Fibroblast of peridontal ligament (primary cell): ENCODE measurements around the gene XCL1.
A peak's percentile ranks its signal among the peaks of the same experiment; 100 is the strongest.
"Not testable (repeated sequence)": the region's sequence is repeated elsewhere in the genome, so short reads cannot be mapped to it uniquely, and the experiment has no call there.

Source experiments
- DNase-seq: peaks from one replicate; pipeline ENCODE4 v3.0.0-alpha.2; 2010; ENCODE audit errors: extremely low read depth

Gene XCL1

GRCh38 chr1:168567568-168567967 is 8.8 kb upstream of the XCL1 start:
- DNase-seq: no peak

- no peak for DNase-seq
Measured at GRCh38 chr1:168568346-168568745, 8.1 kb upstream of the XCL1 start.

GRCh38 chr1:168570652-168571051 is 5.8 kb upstream of the XCL1 start:
- no peak for DNase-seq

GRCh38 chr1:168572633-168573032 is 3.8 kb upstream of the XCL1 start:
- no peak for DNase-seq

GRCh38 chr1:168574234-168574633 is 2.2 kb upstream of the XCL1 start:
- peak; percentile 55 for DNase-seq

GRCh38 chr1:168578531-168579185 is 2.3 kb downstream of the XCL1 start:
- DNase-seq: not testable (repeated sequence)

- DNase-seq: not testable (repeated sequence)
Measured at GRCh38 chr1:168580290-168580689, 3.9 kb downstream of the XCL1 start.

GRCh38 chr1:168580991-168581390 is 4.6 kb downstream of the XCL1 start:
- DNase-seq: not testable (repeated sequence)

GRCh38 chr1:168581817-168582572 is 5.6 kb downstream of the XCL1 start:
- no peak for DNase-seq

- DNase-seq: peak; percentile 27
Measured at GRCh38 chr1:168582688-168583336, 6.4 kb downstream of the XCL1 start.

GRCh38 chr1:168583571-168583970 is 7.2 kb downstream of the XCL1 start:
- no peak for DNase-seq

- no peak for DNase-seq
Measured at GRCh38 chr1:168585191-168585590, 8.8 kb downstream of the XCL1 start.

GRCh38 chr1:168585937-168586336 is 9.5 kb downstream of the XCL1 start:
- no peak for DNase-seq

GRCh38 chr1:168589167-168589566 is 12.8 kb downstream of the XCL1 start:
- DNase-seq: no peak

- DNase-seq: no peak
Measured at GRCh38 chr1:168591066-168591465, 14.7 kb downstream of the XCL1 start.

GRCh38 chr1:168591641-168592250 is 15.3 kb downstream of the XCL1 start:
- DNase-seq: no peak

- not testable (repeated sequence) for DNase-seq
Measured at GRCh38 chr1:168595403-168595802, 19.0 kb downstream of the XCL1 start.

GRCh38 chr1:168598125-168598524 is 21.7 kb downstream of the XCL1 start:
- DNase-seq: no peak

GRCh38 chr1:168598892-168599291 is 22.5 kb downstream of the XCL1 start:
- DNase-seq: no peak

GRCh38 chr1:168599641-168600040 is 23.2 kb downstream of the XCL1 start:
- no peak for DNase-seq

GRCh38 chr1:168601051-168601450 is 24.6 kb downstream of the XCL1 start:
- DNase-seq: no peak

GRCh38 chr1:168603501-168604110 is 27.2 kb downstream of the XCL1 start:
- peak; percentile 47 for DNase-seq
